Measurements from ENCODE around the gene ALDH3B2. TPM values are rescaled to one million over a fixed set of nuclear protein-coding genes. Genes with fewer than 3 reads are reported as not detected.

Gene ALDH3B2
- total RNA-seq, 1 experiment from 2014 or later: not detected

GRCh38 chr11:67644042-67644441 is 30.4 kb downstream of the ALDH3B2 start:
- Histone ChIP-seq H2AFZ (ENCODE audit: low read length) (no peak overlapping the region), H3K14ac (ENCODE audit: insufficient read depth, low read length) (no peak overlapping the region), H2BK5ac (ENCODE audit: insufficient read length, low read length) (no peak overlapping the region), H3K23me2 (ENCODE audit: insufficient read length, low read depth, low read length, poor library complexity, severe bottlenecking) (no peaks in the 10 kb centered on the region), H2BK15ac (ENCODE audit: low read depth, low read length) (no peak overlapping the region), H4K5ac (ENCODE audit: insufficient read length, low read depth, low read length) (no peak overlapping the region), H3K4me2 (ENCODE audit: insufficient read depth, insufficient read length, low read length) (no peak overlapping the region), H3K27me3 (ENCODE audit: insufficient read depth, low read length) (peaks cover 7% of the 10 kb centered on the region; the same call in 1 of the 2 replicates), H4K8ac (replicated peaks; ENCODE audit: insufficient read length, low read depth, low read length) (no peak overlapping the region), H3K18ac (ENCODE audit: insufficient read length, low read depth, low read length) (no peak overlapping the region), H3K4ac (ENCODE audit: low read depth, low read length) (no peak overlapping the region), H3K79me1 (ENCODE audit: insufficient read depth, low read depth, low read length, poor library complexity, severe bottlenecking) (no peaks in the 10 kb centered on the region), H2BK20ac (ENCODE audit: low read depth, low read length, poor library complexity, severe bottlenecking) (no peak overlapping the region), H3K56ac (ENCODE audit: insufficient read length, low read depth, low read length) (no peak overlapping the region), H3K9ac (ENCODE audit: extremely low read depth, insufficient read length, low read length) (no peak overlapping the region), H3K9me3 (ENCODE audit: control insufficient read depth, low read depth, low read length) (no peaks in the 10 kb centered on the region), H3K27ac (ENCODE audit: insufficient read length, low read depth, low read length) (no peak overlapping the region), H2AK5ac (ENCODE audit: insufficient read length, low read length) (no peak overlapping the region), H3K4me1 (ENCODE audit: insufficient read depth, low read length) (no peaks in the 10 kb centered on the region), H4K20me1 (ENCODE audit: control insufficient read depth, insufficient read depth, insufficient read length) (no peaks in the 10 kb centered on the region), H3T11ph (ENCODE audit: low read length) (no peak overlapping the region), H3K79me2 (ENCODE audit: insufficient read depth, low read length) (no peaks in the 10 kb centered on the region), H2BK12ac (ENCODE audit: insufficient read length, low read depth, low read length) (no peak overlapping the region), H3K23ac (ENCODE audit: insufficient read length, low read depth, low read length) (no peak overlapping the region), H4K91ac (ENCODE audit: insufficient read length, low read depth, low read length) (no peak overlapping the region), H2BK120ac (ENCODE audit: low read depth, low read length, poor library complexity, severe bottlenecking) (no peak overlapping the region)
- peaks cover 5 to 7% of the 10 kb centered on the region in 2 experiments; a peak in 3 of 4 replicates for H3K4me1 Mint-ChIP-seq
- peaks cover 0 to 4% of the 10 kb centered on the region in 2 experiments; a peak in 1 of 5 replicates for H3K9me3 Mint-ChIP-seq
- peak; percentile 48 for DNase-seq
- peaks cover 46% of the 10 kb centered on the region for H3K27me3 Mint-ChIP-seq (ENCODE audit: low read depth)
- TF ChIP-seq CTCF (conservative IDR thresholded peaks at IDR 0.05): peak; percentile 65
- peak overlapping the region in 1 of 3 experiments; percentile 90; a peak in 1 of 7 replicates for H3K27ac Mint-ChIP-seq
- WGBS (ENCODE audit: extremely low coverage, insufficient read length, low lambda C conversion rate): no CpG with 5 or more reads among the region's 5 CpGs
- H3K36me3 Mint-ChIP-seq (ENCODE audit: insufficient read depth in 1 of 3, low read depth in 3 of 3): no peaks in the 10 kb centered on the region; a peak in 1 of 7 replicates
- no peak overlapping the region for H3K4me3 Mint-ChIP-seq
